Natural killer cell (primary cell): ENCODE results near the gene CHN1. TPM values are rescaled to one million over a fixed set of nuclear protein-coding genes. Genes with fewer than 3 reads are reported as not detected.

Experiments
- ATAC-seq, 3 donors: fragments of 150-1000 bp in 2 of 3; fragments of 200-7000 bp in 1 of 3; cut with Tn5 transposase; 1 replicate in 1 of 3; 2 replicates in 2 of 3; pipeline ENCODE4 v1.10.0; 2021; ENCODE audit warnings: mild to moderate bottlenecking in 2 of 3, moderate library complexity in 2 of 3
- DNase-seq, 2 donors: peaks; one replicate each; pipeline versions ENCODE4 v3.0.0 to v3.0.0-alpha.2; 2013 to 2021; ENCODE audit warnings: mixed read lengths in 1 of 2
- H3K27ac ChIP-seq: one replicate; pipeline ENCODE4 v1.5.1; 2013; ENCODE audit warnings: mild to moderate bottlenecking, low read length
- H3K27me3 ChIP-seq: one replicate; pipeline ENCODE4 v1.6.1; 2013; ENCODE audit warnings: low read length; ENCODE audit not compliant: control insufficient read depth, insufficient read depth
- H3K36me3 ChIP-seq: one replicate; pipeline ENCODE4 v1.6.1; 2013; ENCODE audit warnings: low read length; ENCODE audit not compliant: control insufficient read depth, insufficient read depth
- H3K4me1 ChIP-seq: one replicate; pipeline ENCODE4 v1.6.1; 2013; ENCODE audit warnings: low read length; ENCODE audit not compliant: control insufficient read depth, insufficient read depth
- H3K4me3 ChIP-seq: one replicate; pipeline ENCODE4 v1.5.1; 2013; ENCODE audit warnings: low read length
- H3K9me3 ChIP-seq: one replicate; pipeline ENCODE4 v1.6.1; 2013; ENCODE audit warnings: low read length; ENCODE audit not compliant: control insufficient read depth, insufficient read depth
- H3K27ac Mint-ChIP-seq, 2 donors: one replicate each; pipeline ENCODE4 v1.8.0; 2022; ENCODE audit warnings: mild to moderate bottlenecking in 2 of 2, mixed read lengths in 2 of 2, moderate library complexity in 1 of 2
- H3K27me3 Mint-ChIP-seq, 2 donors: one replicate each; pipeline ENCODE4 v1.8.0; 2022; ENCODE audit warnings: low read depth in 2 of 2, mixed read lengths in 2 of 2
- H3K36me3 Mint-ChIP-seq: one replicate; pipeline ENCODE4 v1.8.0; 2022; ENCODE audit warnings: mixed read lengths
- H3K4me1 Mint-ChIP-seq, 2 donors: one replicate each; pipeline ENCODE4 v1.8.0; 2022; ENCODE audit warnings: mixed read lengths in 2 of 2
- H3K4me3 Mint-ChIP-seq: one replicate; pipeline ENCODE4 v1.8.0; 2022; ENCODE audit warnings: mild to moderate bottlenecking, moderate library complexity, mixed read lengths
- H3K9me3 Mint-ChIP-seq, 2 donors: one replicate each; pipeline ENCODE4 v1.8.0; 2022; ENCODE audit warnings: mixed read lengths in 2 of 2
- CTCF ChIP-seq: fragments of 200-600 bp; IDR thresholded peaks from one replicate; pipeline ENCODE4 v1.8.0; 2022; ENCODE audit warnings: antibody characterized with exemption
- WGBS: methylation state at CpG from one replicate; pipeline ENCODE4 v1.1.7; 2013; ENCODE audit warnings: missing lambda C conversion rate; ENCODE audit not compliant: insufficient coverage; 5-methylcytosine and 5-hydroxymethylcytosine counted together
- intact Hi-C: fragments of 100-400 bp; cut with micrococcal nuclease; formaldehyde crosslinking; loops from one replicate; pipeline ENCODE4 v1.14.2; 2022
- total RNA-seq, 4 donors: library from RNA; stranded (reverse); fragments of 120-200 nt in 1 of 4; gene quantifications; one replicate each; pipeline versions ENCODE4 v1.2.3 to v1.2.4, GENCODE V29; 2013 to 2022

The CHN1 gene
- total RNA-seq, 3 donors from 2014 or later (not counting 1 experiment from before 2014, with no cell fraction given): 0.80 to 1.7 (median 0.88) TPM

GRCh38 chr2:174985614-174986013, 19.6 kb downstream of the CHN1 start:
- Histone ChIP-seq H3K4me1 (peaks cover 5% of the 10 kb centered on the region), H3K27me3 (no peaks in the 10 kb centered on the region), H3K4me3 (no peak overlapping the region), H3K27ac (no peak overlapping the region), H3K36me3 (no peaks in the 10 kb centered on the region), H3K9me3 (no peaks in the 10 kb centered on the region)
- ATAC-seq: no peak
- WGBS: 88% methylated on average over 2 of the region's 2 CpGs
- Mint-ChIP-seq H3K4me3 (no peak overlapping the region), H3K4me1 (peaks cover 0 to 8% of the 10 kb centered on the region in 2 donors), H3K27ac (no peak overlapping the region), H3K27me3 (peaks cover 4 to 20% of the 10 kb centered on the region in 2 donors), H3K36me3 (no peaks in the 10 kb centered on the region), H3K9me3 (no peaks in the 10 kb centered on the region)
- intact Hi-C loops: no loop called here
- no peak for TF ChIP-seq CTCF
- DNase-seq: no peak

GRCh38 chr2:174984561-174984960, 20.6 kb downstream of the CHN1 start:
- no peaks in the 10 kb centered on the region for H3K36me3 ChIP-seq
- no peaks in the 10 kb centered on the region for H3K4me1 Mint-ChIP-seq
- peaks cover 2 to 20% of the 10 kb centered on the region in 2 donors for H3K27me3 Mint-ChIP-seq
- whole genome bisulfite sequencing: 85% methylated on average over 3 of the region's 4 CpGs
- ATAC-seq (no peak), DNase-seq (no peak)
- no peaks in the 10 kb centered on the region for H3K9me3 Mint-ChIP-seq
- H3K4me3 ChIP-seq: no peak overlapping the region
- intact Hi-C loops: no loop called here
- H3K36me3 Mint-ChIP-seq: no peaks in the 10 kb centered on the region
- no peaks in the 10 kb centered on the region for H3K4me1 ChIP-seq
- TF ChIP-seq CTCF: no peak
- H3K9me3 ChIP-seq: no peaks in the 10 kb centered on the region
- H3K27ac Mint-ChIP-seq: no peak overlapping the region
- H3K27ac ChIP-seq: no peak overlapping the region
- H3K4me3 Mint-ChIP-seq: no peak overlapping the region
- no peaks in the 10 kb centered on the region for H3K27me3 ChIP-seq

- Histone ChIP-seq H3K27me3 (peaks cover 3% of the 10 kb centered on the region), H3K9me3 (no peaks in the 10 kb centered on the region), H3K27ac (no peak overlapping the region), H3K4me1 (no peaks in the 10 kb centered on the region), H3K36me3 (no peaks in the 10 kb centered on the region), H3K4me3 (no peak overlapping the region)
- peaks cover 6 to 26% of the 10 kb centered on the region in 2 donors for H3K27me3 Mint-ChIP-seq
- H3K4me1 Mint-ChIP-seq: no peaks in the 10 kb centered on the region
- no peak overlapping the region for H3K4me3 Mint-ChIP-seq
- no peaks in the 10 kb centered on the region for H3K36me3 Mint-ChIP-seq
- H3K9me3 Mint-ChIP-seq: no peaks in the 10 kb centered on the region
- H3K27ac Mint-ChIP-seq: no peak overlapping the region
- intact Hi-C loops: no loop called here
- WGBS: 90% methylated on average over 2 of the region's 2 CpGs
- DNase-seq (no peak), ATAC-seq (no peak)
- TF ChIP-seq CTCF: no peak
Observed at GRCh38 chr2:174981331-174981730, 23.9 kb downstream of the CHN1 start.

- 100% methylated on average over 1 of the region's 1 CpG for WGBS
- H3K27ac Mint-ChIP-seq: no peak overlapping the region
- no peaks in the 10 kb centered on the region for H3K4me1 Mint-ChIP-seq
- peaks cover 9 to 20% of the 10 kb centered on the region in 2 donors for H3K27me3 Mint-ChIP-seq
- no peak overlapping the region for H3K4me3 ChIP-seq
- DNase-seq: no peak
- H3K9me3 Mint-ChIP-seq: no peaks in the 10 kb centered on the region
- no peaks in the 10 kb centered on the region for H3K4me1 ChIP-seq
- intact Hi-C loops: no loop called here
- H3K36me3 Mint-ChIP-seq: no peaks in the 10 kb centered on the region
- no peaks in the 10 kb centered on the region for H3K36me3 ChIP-seq
- H3K27me3 ChIP-seq: peaks cover 3% of the 10 kb centered on the region
- no peak overlapping the region for H3K27ac ChIP-seq
- ATAC-seq: no peak
- no peaks in the 10 kb centered on the region for H3K9me3 ChIP-seq
- no peak for TF ChIP-seq CTCF
- no peak overlapping the region for H3K4me3 Mint-ChIP-seq
Observed at GRCh38 chr2:174979996-174980395, 25.2 kb downstream of the CHN1 start.
